Measurements from ENCODE around the gene POLR3H.
"Not testable (repeated sequence)": the region's sequence is repeated elsewhere in the genome, so short reads cannot be mapped to it uniquely, and the experiment has no call there.

Gene POLR3H

DNA sequence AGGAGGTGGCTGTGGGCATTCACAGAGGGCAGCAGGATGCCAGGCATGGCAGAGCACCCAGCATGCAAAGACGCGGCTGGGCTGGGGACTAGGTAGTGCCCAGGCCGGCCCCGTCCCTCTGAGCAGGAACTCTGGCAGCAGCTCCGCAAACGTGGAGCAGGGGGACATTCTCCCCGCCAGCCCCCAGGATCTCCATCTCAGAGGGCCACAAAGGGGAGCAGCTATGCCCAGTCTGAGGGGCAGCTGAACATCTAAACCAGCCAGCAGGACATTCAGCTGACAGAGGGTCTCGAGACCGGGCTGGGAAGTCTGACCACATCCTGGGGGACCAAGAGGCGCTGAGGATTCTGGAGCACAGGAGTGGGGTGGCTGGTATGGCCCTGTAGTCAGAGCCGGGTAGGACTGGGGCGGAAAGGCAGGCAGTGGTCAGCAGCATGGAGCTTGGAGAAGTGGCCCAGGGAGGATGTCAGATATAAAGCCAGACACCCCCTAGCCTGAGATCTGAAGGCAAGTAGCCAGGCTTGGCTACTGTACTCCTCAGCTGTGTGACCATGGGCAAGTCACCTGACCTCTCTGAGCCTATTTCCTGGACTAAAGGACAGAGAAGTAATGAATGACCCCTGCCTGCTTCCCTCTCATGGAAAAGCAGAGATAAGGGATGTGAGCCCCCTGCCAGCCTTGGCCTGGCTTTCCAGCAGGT is 35.2 kb upstream of the POLR3H start:
- DNase-seq (ENCODE audit: insufficient read length, low spot score) (no peak), FAIRE-seq (no peak)
- TF ChIP-seq POLR2AphosphoS5 (IDR thresholded peaks at IDR 0.05; ENCODE audit: low read depth, low read length): no peak
- TF ChIP-seq SPI1 (IDR thresholded peaks at IDR 0.05; ENCODE audit: low read depth, low read length): no peak
- no peak for TF ChIP-seq POLR2A (IDR thresholded peaks at IDR 0.05; ENCODE audit: low read depth, low read length)
- no peak for TF ChIP-seq PAX5 (IDR thresholded peaks at IDR 0.05; ENCODE audit: insufficient read depth, low read length, severe bottlenecking)
- no peak for TF ChIP-seq POU2F2 (IDR thresholded peaks at IDR 0.05; ENCODE audit: low read depth, low read length)
- TF ChIP-seq TAF1 (IDR thresholded peaks at IDR 0.05; ENCODE audit: low read depth, low read length): no peak

- DNase-seq (ENCODE audit: insufficient read length, low spot score) (no peak), FAIRE-seq (no peak)
- TF ChIP-seq PAX5 (IDR thresholded peaks at IDR 0.05; ENCODE audit: insufficient read depth, low read length, severe bottlenecking) (no peak), POLR2AphosphoS5 (IDR thresholded peaks at IDR 0.05; ENCODE audit: low read depth, low read length) (no peak), POU2F2 (IDR thresholded peaks at IDR 0.05; ENCODE audit: low read depth, low read length) (no peak), POLR2A (IDR thresholded peaks at IDR 0.05; ENCODE audit: low read depth, low read length) (no peak), SPI1 (IDR thresholded peaks at IDR 0.05; ENCODE audit: low read depth, low read length) (no peak), TAF1 (IDR thresholded peaks at IDR 0.05; ENCODE audit: low read depth, low read length) (no peak)
These were observed 34.5 kb upstream of the POLR3H start for GRCh38 chr22:41578818-41579217.

GRCh38 chr22:41578114-41578513 is 33.8 kb upstream of the POLR3H start:
- no peak for TF ChIP-seq POLR2AphosphoS5 (IDR thresholded peaks at IDR 0.05; ENCODE audit: low read depth, low read length)
- TF ChIP-seq SPI1 (IDR thresholded peaks at IDR 0.05; ENCODE audit: low read depth, low read length): no peak
- TF ChIP-seq POU2F2 (IDR thresholded peaks at IDR 0.05; ENCODE audit: low read depth, low read length): no peak
- no peak for TF ChIP-seq POLR2A (IDR thresholded peaks at IDR 0.05; ENCODE audit: low read depth, low read length)
- no peak for TF ChIP-seq TAF1 (IDR thresholded peaks at IDR 0.05; ENCODE audit: low read depth, low read length)
- DNase-seq (ENCODE audit: insufficient read length, low spot score): no peak
- no peak for FAIRE-seq

DNA sequence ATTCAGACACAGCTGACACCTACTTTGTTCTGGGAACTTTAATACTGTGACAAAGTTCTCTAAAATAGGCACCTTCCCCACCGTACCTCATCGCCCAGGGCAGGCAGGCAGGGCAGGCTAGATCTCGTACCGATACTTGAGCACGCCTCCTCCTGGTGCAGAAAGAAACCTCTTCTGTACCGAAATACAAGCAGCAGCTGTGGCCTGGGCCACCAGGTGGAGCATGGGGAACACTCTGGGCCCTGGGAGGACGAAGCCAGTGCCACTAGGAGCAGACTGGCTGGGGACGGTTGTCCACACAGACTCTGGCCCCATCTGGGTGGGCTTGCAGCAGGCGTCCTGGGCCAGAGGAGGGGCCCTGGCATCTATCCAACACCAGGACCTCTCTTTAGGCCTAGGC is 32.6 kb upstream of the POLR3H start:
- TF ChIP-seq SPI1 (IDR thresholded peaks at IDR 0.05; ENCODE audit: low read depth, low read length) (no peak), POLR2AphosphoS5 (IDR thresholded peaks at IDR 0.05; ENCODE audit: low read depth, low read length) (no peak), POLR2A (IDR thresholded peaks at IDR 0.05; ENCODE audit: low read depth, low read length) (no peak), POU2F2 (IDR thresholded peaks at IDR 0.05; ENCODE audit: low read depth, low read length) (no peak), PAX5 (IDR thresholded peaks at IDR 0.05; ENCODE audit: insufficient read depth, low read length, severe bottlenecking) (no peak), TAF1 (IDR thresholded peaks at IDR 0.05; ENCODE audit: low read depth, low read length) (no peak)
- FAIRE-seq: peak; percentile 66
- peak; percentile 66 for DNase-seq (ENCODE audit: insufficient read length, low spot score)

DNA sequence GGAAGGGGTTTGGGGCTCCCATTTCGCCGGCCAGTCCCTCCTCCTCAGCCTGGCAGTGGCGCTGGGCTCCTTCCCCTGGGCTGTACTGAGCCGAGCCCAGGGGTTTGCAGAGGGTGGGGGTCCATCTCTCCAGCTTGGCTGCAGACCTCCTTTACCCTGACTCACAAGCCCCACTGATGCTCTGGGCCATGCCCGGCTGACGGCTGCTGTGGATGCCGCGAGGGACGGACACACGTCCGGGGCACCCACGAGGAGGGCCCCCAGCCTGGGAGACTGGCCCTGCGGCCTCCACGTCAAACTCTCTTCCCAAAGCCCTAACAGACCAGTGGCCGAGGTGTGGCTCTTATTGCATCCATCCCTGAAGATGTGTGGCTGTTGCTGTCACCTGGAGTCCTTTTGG is 31.3 kb upstream of the POLR3H start:
- no peak for TF ChIP-seq TAF1 (IDR thresholded peaks at IDR 0.05; ENCODE audit: low read depth, low read length)
- no peak for TF ChIP-seq POLR2A (IDR thresholded peaks at IDR 0.05; ENCODE audit: low read depth, low read length)
- TF ChIP-seq PAX5 (IDR thresholded peaks at IDR 0.05; ENCODE audit: insufficient read depth, low read length, severe bottlenecking): no peak
- DNase-seq (ENCODE audit: insufficient read length, low spot score) (no peak), FAIRE-seq (no peak)

DNA sequence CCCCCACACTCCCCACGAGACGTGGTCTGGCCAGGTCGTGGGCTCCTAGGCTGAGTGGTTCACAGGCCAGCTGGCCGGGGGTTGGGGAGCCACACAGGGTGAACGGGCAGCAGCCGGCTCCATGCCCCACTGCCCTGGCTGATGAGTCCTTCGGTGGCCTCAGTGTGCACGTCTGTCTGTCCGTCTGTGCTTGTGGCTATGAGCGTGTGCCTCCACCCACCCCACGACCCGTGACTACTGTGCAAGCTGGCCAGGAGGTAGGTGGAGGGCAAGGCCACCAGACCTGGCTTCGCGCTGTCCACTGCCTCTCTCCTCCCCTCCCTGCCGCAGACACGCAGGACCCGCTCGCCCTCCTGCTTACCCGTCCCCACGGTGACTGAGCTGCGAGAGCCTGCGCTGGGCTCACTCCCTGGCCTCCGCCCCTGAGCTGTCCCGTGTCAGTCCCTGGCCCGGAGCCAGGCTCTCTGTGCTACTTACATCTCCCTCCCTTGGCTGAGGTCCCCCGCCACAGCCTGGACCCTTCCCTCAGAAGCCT is 30.6 kb upstream of the POLR3H start:
- FAIRE-seq: no peak
- TF ChIP-seq POLR2A (IDR thresholded peaks at IDR 0.05; ENCODE audit: low read depth, low read length): no peak
- TF ChIP-seq TAF1 (IDR thresholded peaks at IDR 0.05; ENCODE audit: low read depth, low read length): no peak
- no peak for TF ChIP-seq POLR2AphosphoS5 (IDR thresholded peaks at IDR 0.05; ENCODE audit: low read depth, low read length)
- TF ChIP-seq SPI1 (IDR thresholded peaks at IDR 0.05; ENCODE audit: low read depth, low read length): no peak
- no peak for TF ChIP-seq PAX5 (IDR thresholded peaks at IDR 0.05; ENCODE audit: insufficient read depth, low read length, severe bottlenecking)
- no peak for TF ChIP-seq POU2F2 (IDR thresholded peaks at IDR 0.05; ENCODE audit: low read depth, low read length)
- DNase-seq (ENCODE audit: insufficient read length, low spot score): no peak

DNA sequence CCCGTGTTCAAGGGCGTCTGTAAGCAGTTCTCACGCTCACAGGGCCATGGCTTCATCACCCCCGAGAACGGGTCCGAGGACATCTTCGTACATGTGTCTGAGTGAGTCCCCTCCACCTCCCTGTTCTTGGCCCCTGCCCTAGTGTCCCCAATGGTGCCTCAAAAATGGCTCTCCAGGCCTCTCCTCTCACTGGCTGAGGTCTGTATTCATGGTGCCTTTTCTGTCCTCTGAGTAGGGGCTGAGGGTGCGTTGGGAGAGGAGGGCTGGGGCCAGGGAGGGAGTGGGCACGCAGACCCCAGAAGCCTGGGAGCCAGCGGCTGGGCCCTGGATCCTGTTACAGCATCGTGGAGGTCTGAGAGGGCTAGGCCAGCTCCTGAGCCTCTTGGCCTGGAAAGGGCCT is 29.4 kb upstream of the POLR3H start:
- FAIRE-seq: no peak
- no peak for DNase-seq (ENCODE audit: insufficient read length, low spot score)
- TF ChIP-seq SPI1 (IDR thresholded peaks at IDR 0.05; ENCODE audit: low read depth, low read length): no peak
- TF ChIP-seq POLR2AphosphoS5 (IDR thresholded peaks at IDR 0.05; ENCODE audit: low read depth, low read length): no peak
- no peak for TF ChIP-seq POU2F2 (IDR thresholded peaks at IDR 0.05; ENCODE audit: low read depth, low read length)
- no peak for TF ChIP-seq POLR2A (IDR thresholded peaks at IDR 0.05; ENCODE audit: low read depth, low read length)
- no peak for TF ChIP-seq TAF1 (IDR thresholded peaks at IDR 0.05; ENCODE audit: low read depth, low read length)
- TF ChIP-seq PAX5 (IDR thresholded peaks at IDR 0.05; ENCODE audit: insufficient read depth, low read length, severe bottlenecking): no peak

DNA sequence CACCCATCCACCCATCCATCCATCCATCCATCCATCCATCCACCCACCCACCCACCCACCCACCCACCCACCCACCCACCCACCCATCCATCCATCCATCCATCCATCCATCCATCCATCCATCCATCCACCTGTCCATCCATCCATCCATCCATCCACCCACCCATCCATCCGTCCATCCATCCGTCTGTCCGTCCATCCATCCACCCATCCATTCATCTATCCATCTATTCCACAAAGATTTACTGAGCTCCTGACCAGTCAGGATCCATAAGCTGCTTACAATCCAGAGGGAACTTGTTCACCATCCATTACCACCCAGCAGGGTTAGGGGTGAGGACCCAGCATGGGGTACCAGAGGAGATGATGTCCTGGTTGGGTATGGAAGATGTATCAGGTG is 28.0 kb upstream of the POLR3H start:
- FAIRE-seq; DNase-seq (ENCODE audit: insufficient read length, low spot score): not testable (repeated sequence)

DNA sequence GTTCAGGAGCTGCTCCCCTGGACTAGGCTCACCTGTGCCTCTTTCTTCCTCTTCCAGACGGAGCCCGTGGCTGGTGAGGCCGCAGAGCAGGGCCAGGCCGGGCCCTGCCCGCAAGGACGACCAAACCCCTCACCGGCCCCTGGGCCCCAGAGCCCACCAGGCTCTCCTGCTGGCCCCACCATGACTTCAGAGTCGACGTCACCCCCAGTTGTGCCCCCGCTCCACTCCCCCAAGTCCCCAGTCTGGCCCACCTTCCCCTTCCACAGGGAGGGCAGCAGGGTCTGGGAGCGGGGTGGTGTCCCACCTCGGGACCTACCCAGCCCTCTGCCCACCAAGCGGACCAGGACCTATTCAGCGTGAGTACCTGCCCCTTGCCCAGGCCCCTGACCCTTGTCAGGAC is 27.5 kb upstream of the POLR3H start:
- TF ChIP-seq POU2F2 (IDR thresholded peaks at IDR 0.05; ENCODE audit: low read depth, low read length) (no peak), PAX5 (IDR thresholded peaks at IDR 0.05; ENCODE audit: insufficient read depth, low read length, severe bottlenecking) (no peak), TAF1 (IDR thresholded peaks at IDR 0.05; ENCODE audit: low read depth, low read length) (no peak), POLR2AphosphoS5 (IDR thresholded peaks at IDR 0.05; ENCODE audit: low read depth, low read length) (no peak), SPI1 (IDR thresholded peaks at IDR 0.05; ENCODE audit: low read depth, low read length) (no peak), POLR2A (IDR thresholded peaks at IDR 0.05; ENCODE audit: low read depth, low read length) (no peak)
- FAIRE-seq: no peak
- no peak for DNase-seq (ENCODE audit: insufficient read length, low spot score)

DNA sequence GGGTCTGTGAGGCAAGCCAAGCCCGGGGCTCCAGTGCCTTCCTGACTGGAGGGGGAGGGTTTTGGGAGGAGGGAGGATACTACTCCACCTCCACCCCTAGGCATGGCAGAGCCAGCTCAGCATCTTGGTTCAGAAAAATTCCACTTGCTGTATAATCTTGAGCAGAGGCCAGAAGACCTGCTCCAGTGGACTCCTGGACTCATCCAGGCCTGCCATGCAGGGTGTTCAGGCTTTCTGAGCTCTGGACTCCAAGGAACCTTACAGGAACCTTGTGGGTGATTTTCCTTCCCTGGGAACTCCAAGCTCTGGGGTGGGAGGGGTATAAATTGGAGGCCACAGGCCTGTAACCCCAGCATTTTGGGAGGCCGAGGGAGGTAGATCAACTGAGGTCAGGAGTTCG is 26.0 kb upstream of the POLR3H start:
- no peak for FAIRE-seq
- TF ChIP-seq POU2F2 (IDR thresholded peaks at IDR 0.05; ENCODE audit: low read depth, low read length) (no peak), SPI1 (IDR thresholded peaks at IDR 0.05; ENCODE audit: low read depth, low read length) (no peak), PAX5 (IDR thresholded peaks at IDR 0.05; ENCODE audit: insufficient read depth, low read length, severe bottlenecking) (no peak), TAF1 (IDR thresholded peaks at IDR 0.05; ENCODE audit: low read depth, low read length) (no peak), POLR2A (IDR thresholded peaks at IDR 0.05; ENCODE audit: low read depth, low read length) (no peak), POLR2AphosphoS5 (IDR thresholded peaks at IDR 0.05; ENCODE audit: low read depth, low read length) (no peak)
- DNase-seq (ENCODE audit: insufficient read length, low spot score): no peak

Data from GM12891 (cell line).